Karpas-422 (cell line): Measurements from ENCODE around the gene ELAVL1. TPM values are rescaled to one million over a fixed set of nuclear protein-coding genes. Genes with fewer than 3 reads are reported as not detected.
"Not testable (repeated sequence)": the region's sequence is repeated elsewhere in the genome, so short reads cannot be mapped to it uniquely, and the experiment has no call there.

Source experiments
- DNase-seq: peaks from one replicate; pipeline ENCODE4 v3.0.0-alpha.2; 2015
- H2AFZ ChIP-seq: fragments of 200-600 bp; sonication (generic); 2 replicates; pipeline ENCODE4 v1.6.1; 2014; ENCODE audit warnings: antibody characterized with exemption, low read length, mixed read lengths
- H3K27ac ChIP-seq: fragments of 200-600 bp; sonication (generic); 2 replicates; pipeline ENCODE4 v1.5.1; 2014; ENCODE audit warnings: mild to moderate bottlenecking, low read length, moderate library complexity
- H3K27me3 ChIP-seq: fragments of 200-600 bp; sonication (generic); 2 replicates; pipeline ENCODE4 v1.6.1; 2014; ENCODE audit warnings: low read length, mixed read lengths
- H3K36me3 ChIP-seq: fragments of 200-600 bp; sonication (generic); 2 replicates; pipeline ENCODE4 v1.6.1; 2014; ENCODE audit warnings: low read length, mixed read lengths; ENCODE audit not compliant: insufficient read depth
- H3K4me1 ChIP-seq: fragments of 200-600 bp; sonication (generic); 2 replicates; pipeline ENCODE4 v1.6.1; 2014; ENCODE audit warnings: mild to moderate bottlenecking, low read length, mixed read lengths
- H3K4me2 ChIP-seq: fragments of 200-600 bp; sonication (generic); 2 replicates; pipeline ENCODE4 v1.6.1; 2014; ENCODE audit warnings: low read length, low read depth, mild to moderate bottlenecking; ENCODE audit not compliant: poor library complexity, severe bottlenecking
- H3K4me3 ChIP-seq: fragments of 200-600 bp; sonication (generic); 2 replicates; pipeline ENCODE4 v1.5.1; 2014; ENCODE audit warnings: mild to moderate bottlenecking, antibody characterized with exemption, low read length, mixed read lengths
- H3K79me2 ChIP-seq: fragments of 200-600 bp; sonication (generic); 2 replicates; pipeline ENCODE4 v1.6.1; 2014; ENCODE audit warnings: mild to moderate bottlenecking, low read length, mixed read lengths
- H3K9ac ChIP-seq: fragments of 200-600 bp; sonication (generic); 2 replicates; pipeline ENCODE4 v1.6.0; 2014; ENCODE audit warnings: low read length
- H3K9me2 ChIP-seq: fragments of 200-600 bp; sonication (generic), shearing (Covaris generic); replicated peaks from 2 replicates; pipeline ENCODE4 v1.6.0; 2014; ENCODE audit warnings: mild to moderate bottlenecking, low read length, moderate library complexity; ENCODE audit not compliant: insufficient read depth
- H3K9me3 ChIP-seq: fragments of 300-700, 200-600 bp; sonication (generic); 2 replicates; pipeline ENCODE4 v1.6.1; 2014; ENCODE audit warnings: low read length, mixed read lengths
- H4K20me1 ChIP-seq: fragments of 200-600 bp; sonication (generic); 2 replicates; pipeline ENCODE4 v1.6.1; 2014; ENCODE audit warnings: mild to moderate bottlenecking, antibody characterized with exemption, low read length, low read depth; ENCODE audit not compliant: insufficient read depth
- total RNA-seq: library from RNA; depleted of rRNA; stranded (reverse); fragments of >200 nt; shearing (Covaris generic); gene quantifications from 2 replicates; pipeline ENCODE4 v1.2.3, GENCODE V29; 2014; ENCODE audit warnings: low replicate concordance

Gene ELAVL1
- total RNA-seq, 1 experiment from 2014 or later: 50.0 TPM

DNA sequence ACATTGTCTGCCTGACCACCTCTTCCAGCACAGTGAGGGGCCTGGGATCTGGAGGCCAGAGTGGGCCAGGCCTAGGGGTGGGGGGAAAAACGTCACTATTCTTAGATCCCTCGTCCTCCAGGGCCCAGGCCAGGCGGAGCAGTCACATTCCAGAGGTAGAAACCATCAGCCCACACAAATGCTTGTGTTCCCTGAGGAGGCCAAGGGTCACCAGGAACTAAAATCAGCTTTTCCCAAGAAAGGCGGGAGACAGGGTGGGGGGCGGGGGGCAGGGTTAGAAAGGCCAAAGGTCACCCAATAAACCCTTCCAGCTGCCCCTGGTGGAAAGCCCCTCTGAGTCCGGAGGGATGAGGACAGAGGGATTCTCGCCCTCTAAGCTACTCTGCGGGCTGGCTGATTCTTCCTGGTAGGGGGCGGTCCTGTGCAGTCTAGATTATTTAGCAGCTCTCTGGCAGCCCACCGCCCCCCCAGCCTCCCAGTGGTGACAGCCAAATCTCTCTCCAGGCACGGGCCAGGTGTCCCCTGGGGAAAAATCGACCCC, 23.6 kb upstream of the ELAVL1 start:
- no peak overlapping the region for H3K4me2 ChIP-seq
- peak; percentile 28 for DNase-seq
- no peaks in the 10 kb centered on the region for H3K79me2 ChIP-seq
- H3K4me1 ChIP-seq: peaks cover 8% of the 10 kb centered on the region
- no peak overlapping the region for H3K4me3 ChIP-seq
- H3K36me3 ChIP-seq: no peaks in the 10 kb centered on the region
- no peak overlapping the region for H3K9ac ChIP-seq
- no peaks in the 10 kb centered on the region for H3K9me2 ChIP-seq
- H3K27me3 ChIP-seq: no peaks in the 10 kb centered on the region
- H4K20me1 ChIP-seq: no peaks in the 10 kb centered on the region
- no peaks in the 10 kb centered on the region for H3K9me3 ChIP-seq
- H2AFZ ChIP-seq: no peak overlapping the region
- no peak overlapping the region for H3K27ac ChIP-seq

DNA sequence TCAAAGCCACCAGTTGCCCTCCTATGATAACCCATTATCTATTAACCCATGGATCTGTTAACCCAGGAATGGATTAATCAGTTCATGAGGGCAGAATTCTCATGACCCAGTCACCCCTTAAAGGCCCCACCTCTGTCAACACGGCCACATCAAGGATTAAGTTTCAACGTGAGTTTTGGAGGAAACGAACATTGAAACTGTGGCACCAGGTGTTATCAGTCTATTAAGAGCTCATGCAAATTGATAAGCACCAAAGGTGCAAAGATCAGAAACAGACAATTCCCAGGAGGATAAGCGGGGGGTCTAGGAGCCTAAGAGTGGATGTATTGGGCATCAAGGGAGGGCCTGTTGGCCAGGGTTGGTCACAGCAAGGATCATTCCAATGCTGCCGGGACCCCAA, 19.9 kb upstream of the ELAVL1 start:
- peaks cover 8% of the 10 kb centered on the region for H3K4me1 ChIP-seq
- peak overlapping the region; percentile 53 for H3K4me2 ChIP-seq
- H3K79me2 ChIP-seq: no peaks in the 10 kb centered on the region
- H3K9me2 ChIP-seq: no peaks in the 10 kb centered on the region
- no peak overlapping the region for H3K4me3 ChIP-seq
- no peaks in the 10 kb centered on the region for H3K36me3 ChIP-seq
- H3K9ac ChIP-seq: no peak overlapping the region
- peak; percentile 46 for DNase-seq
- H3K9me3 ChIP-seq: no peaks in the 10 kb centered on the region
- H3K27me3 ChIP-seq: no peaks in the 10 kb centered on the region
- H2AFZ ChIP-seq: no peak overlapping the region
- H4K20me1 ChIP-seq: no peaks in the 10 kb centered on the region
- H3K27ac ChIP-seq: no peak overlapping the region

DNA sequence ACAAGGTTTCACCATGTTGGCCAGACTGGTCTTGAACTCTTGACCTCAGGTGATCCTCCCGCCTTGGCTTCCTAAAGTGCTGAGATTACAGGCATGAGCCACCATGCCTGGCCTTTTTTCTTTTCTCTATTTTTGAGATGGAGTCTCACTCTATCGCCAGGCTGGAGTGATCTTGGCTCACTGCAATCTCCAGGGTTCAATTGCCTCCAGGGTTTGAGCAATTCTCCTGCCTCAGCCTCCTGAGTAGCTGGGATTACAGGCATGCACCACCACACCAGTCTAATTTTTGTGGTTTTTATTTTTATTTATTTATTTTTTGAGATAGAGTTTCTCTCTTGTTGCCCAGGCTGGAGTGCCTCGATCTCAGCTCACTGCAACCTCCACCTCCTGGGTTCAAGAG, 18.8 kb upstream of the ELAVL1 start:
- H3K9ac ChIP-seq, DNase-seq, H3K79me2 ChIP-seq, H3K27ac ChIP-seq, H3K4me3 ChIP-seq, H3K4me1 ChIP-seq, H3K27me3 ChIP-seq, H2AFZ ChIP-seq, H3K36me3 ChIP-seq, H4K20me1 ChIP-seq, H3K4me2 ChIP-seq, H3K9me2 ChIP-seq, H3K9me3 ChIP-seq: not testable (repeated sequence)

DNA sequence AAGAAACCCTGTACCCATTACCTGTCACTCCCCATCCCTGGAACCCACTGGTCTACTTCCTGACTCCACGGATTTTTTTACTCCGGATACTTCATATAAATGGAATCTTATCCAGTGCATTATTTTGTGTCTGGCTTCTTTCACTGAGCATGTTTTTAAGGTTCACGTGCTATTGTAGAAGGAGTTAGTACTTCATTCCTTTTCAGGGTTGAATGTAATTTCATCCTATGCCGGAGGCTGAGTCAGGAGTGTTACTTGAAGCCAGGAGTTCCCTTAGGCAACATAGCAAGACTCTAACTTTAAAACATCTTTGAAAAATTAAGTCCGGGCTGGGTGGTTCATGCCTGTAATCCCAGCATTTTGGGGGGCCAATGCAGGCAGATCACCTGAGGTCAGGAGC, 17.9 kb upstream of the ELAVL1 start:
- H3K27me3 ChIP-seq: no peaks in the 10 kb centered on the region
- H3K4me1 ChIP-seq: peaks cover 8% of the 10 kb centered on the region
- no peaks in the 10 kb centered on the region for H3K79me2 ChIP-seq
- no peak overlapping the region for H3K4me2 ChIP-seq
- H3K9ac ChIP-seq: no peak overlapping the region
- no peaks in the 10 kb centered on the region for H3K9me3 ChIP-seq
- no peaks in the 10 kb centered on the region for H3K36me3 ChIP-seq
- H3K27ac ChIP-seq: no peak overlapping the region
- H4K20me1 ChIP-seq: no peaks in the 10 kb centered on the region
- H3K9me2 ChIP-seq: no peaks in the 10 kb centered on the region
- DNase-seq: no peak
- no peak overlapping the region for H3K4me3 ChIP-seq
- H2AFZ ChIP-seq: no peak overlapping the region

DNA sequence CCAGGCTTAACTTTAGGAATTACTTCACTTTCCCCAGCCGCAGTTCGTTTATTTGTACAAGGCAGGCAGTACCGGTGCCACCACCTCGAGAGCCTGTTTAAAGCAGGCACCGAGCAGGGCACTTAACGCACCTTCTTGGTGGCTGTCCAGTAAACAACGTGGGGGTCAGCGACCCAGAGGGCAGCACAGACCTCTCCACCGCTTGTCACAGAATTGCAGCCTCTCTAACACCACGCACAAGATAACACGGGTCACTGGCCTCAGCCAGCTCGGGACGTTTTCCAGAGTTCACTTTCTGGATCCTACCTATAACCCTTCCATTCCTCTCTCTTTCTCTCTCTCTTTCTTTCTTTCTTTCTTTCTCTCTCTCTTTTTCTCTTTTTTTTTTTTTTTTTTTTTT, 16.8 kb upstream of the ELAVL1 start:
- Histone ChIP-seq H3K4me1 (peaks cover 13% of the 10 kb centered on the region), H3K27me3 (no peaks in the 10 kb centered on the region), H4K20me1 (no peaks in the 10 kb centered on the region), H2AFZ (no peak overlapping the region), H3K4me3 (no peak overlapping the region), H3K4me2 (no peak overlapping the region), H3K36me3 (no peaks in the 10 kb centered on the region), H3K9me2 (no peaks in the 10 kb centered on the region), H3K79me2 (no peaks in the 10 kb centered on the region), H3K9ac (no peak overlapping the region), H3K9me3 (no peaks in the 10 kb centered on the region), H3K27ac (no peak overlapping the region)
- DNase-seq: no peak

DNA sequence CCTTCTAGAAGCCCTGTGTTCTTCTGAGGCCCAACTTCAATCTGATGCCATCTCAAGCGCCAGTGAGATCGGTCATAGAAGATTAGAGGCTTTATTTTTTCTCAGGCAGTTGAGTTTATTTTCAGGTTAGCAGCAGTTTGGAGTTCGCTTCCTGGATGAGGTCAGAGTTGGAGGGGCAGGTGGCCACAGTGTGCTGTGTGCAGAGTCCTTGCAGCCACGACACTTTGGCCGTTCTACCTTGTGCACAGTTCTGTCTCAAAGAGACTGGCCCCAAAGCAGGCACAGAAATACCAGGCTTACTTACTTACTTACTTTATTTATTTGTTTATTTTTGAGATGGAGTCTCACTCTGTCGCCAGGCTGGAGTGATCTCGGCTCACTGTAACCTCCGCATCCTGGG, 15.9 kb upstream of the ELAVL1 start:
- H3K4me2 ChIP-seq: no peak overlapping the region
- no peaks in the 10 kb centered on the region for H3K79me2 ChIP-seq
- no peak for DNase-seq
- H3K4me1 ChIP-seq: peaks cover 13% of the 10 kb centered on the region
- H3K4me3 ChIP-seq: no peak overlapping the region
- no peak overlapping the region for H3K27ac ChIP-seq
- H2AFZ ChIP-seq: no peak overlapping the region
- no peak overlapping the region for H3K9ac ChIP-seq
- no peaks in the 10 kb centered on the region for H3K9me3 ChIP-seq
- no peaks in the 10 kb centered on the region for H4K20me1 ChIP-seq
- no peaks in the 10 kb centered on the region for H3K27me3 ChIP-seq
- no peaks in the 10 kb centered on the region for H3K9me2 ChIP-seq
- no peaks in the 10 kb centered on the region for H3K36me3 ChIP-seq

DNA sequence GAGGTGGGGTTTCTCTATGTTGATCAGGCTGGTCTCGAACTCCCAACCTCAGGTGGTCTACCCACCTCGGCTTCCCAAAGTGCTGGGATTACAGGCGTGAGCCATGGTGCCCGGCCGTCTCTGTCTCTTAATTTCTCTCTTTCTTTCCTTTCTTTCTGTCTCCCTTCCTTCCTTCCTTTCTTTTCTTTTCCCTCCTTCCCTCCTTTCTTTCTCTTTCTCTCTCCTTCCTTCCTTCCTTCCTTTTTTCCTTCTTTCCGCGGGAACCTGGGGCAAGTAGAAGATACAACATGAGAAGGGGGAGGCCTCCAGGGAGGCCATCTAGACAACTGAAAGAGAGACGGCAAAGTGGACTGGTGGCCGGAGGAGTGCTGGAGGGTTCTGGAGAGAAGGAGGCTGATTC, 15.2 kb upstream of the ELAVL1 start:
- Histone ChIP-seq H4K20me1 (no peaks in the 10 kb centered on the region), H3K4me1 (peaks cover 13% of the 10 kb centered on the region), H3K27ac (no peak overlapping the region), H3K9ac (no peak overlapping the region), H3K4me2 (no peak overlapping the region), H3K79me2 (no peaks in the 10 kb centered on the region), H3K9me3 (no peaks in the 10 kb centered on the region), H3K9me2 (no peaks in the 10 kb centered on the region), H3K36me3 (no peaks in the 10 kb centered on the region), H2AFZ (no peak overlapping the region), H3K27me3 (no peaks in the 10 kb centered on the region), H3K4me3 (no peak overlapping the region)
- no peak for DNase-seq

DNA sequence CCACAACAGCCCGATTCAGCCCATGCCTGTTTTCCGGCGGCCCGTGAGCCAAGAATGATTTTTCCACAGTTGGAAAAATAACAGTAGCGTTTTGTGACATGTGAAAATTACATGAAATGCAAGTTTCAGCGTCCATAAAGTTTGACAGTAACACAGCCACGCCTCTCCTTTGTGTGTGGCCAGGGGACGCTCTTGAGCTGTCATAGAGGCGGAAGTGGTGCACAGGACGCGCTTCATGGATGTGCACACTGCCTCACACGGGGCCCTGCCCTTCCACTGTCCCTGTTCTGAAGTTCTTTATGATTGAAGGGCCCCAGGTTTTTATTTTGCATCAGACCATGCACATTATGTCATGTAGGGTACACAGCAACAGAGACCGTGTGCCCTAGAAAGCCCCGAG, 12.4 kb upstream of the ELAVL1 start:
- Histone ChIP-seq H3K9me2 (no peaks in the 10 kb centered on the region), H3K36me3 (no peaks in the 10 kb centered on the region), H3K4me2 (no peak overlapping the region), H3K4me3 (no peak overlapping the region), H2AFZ (no peak overlapping the region; the same call in 1 of the 2 replicates), H3K4me1 (peaks cover 5% of the 10 kb centered on the region), H3K27me3 (no peaks in the 10 kb centered on the region), H3K27ac (no peak overlapping the region), H3K9ac (no peak overlapping the region), H4K20me1 (no peaks in the 10 kb centered on the region), H3K79me2 (peaks cover 3% of the 10 kb centered on the region; the same call in 1 of the 2 replicates), H3K9me3 (no peaks in the 10 kb centered on the region)
- peak; percentile 88 for DNase-seq
